Measurements from ENCODE around the gene ZNF598.

DNA sequence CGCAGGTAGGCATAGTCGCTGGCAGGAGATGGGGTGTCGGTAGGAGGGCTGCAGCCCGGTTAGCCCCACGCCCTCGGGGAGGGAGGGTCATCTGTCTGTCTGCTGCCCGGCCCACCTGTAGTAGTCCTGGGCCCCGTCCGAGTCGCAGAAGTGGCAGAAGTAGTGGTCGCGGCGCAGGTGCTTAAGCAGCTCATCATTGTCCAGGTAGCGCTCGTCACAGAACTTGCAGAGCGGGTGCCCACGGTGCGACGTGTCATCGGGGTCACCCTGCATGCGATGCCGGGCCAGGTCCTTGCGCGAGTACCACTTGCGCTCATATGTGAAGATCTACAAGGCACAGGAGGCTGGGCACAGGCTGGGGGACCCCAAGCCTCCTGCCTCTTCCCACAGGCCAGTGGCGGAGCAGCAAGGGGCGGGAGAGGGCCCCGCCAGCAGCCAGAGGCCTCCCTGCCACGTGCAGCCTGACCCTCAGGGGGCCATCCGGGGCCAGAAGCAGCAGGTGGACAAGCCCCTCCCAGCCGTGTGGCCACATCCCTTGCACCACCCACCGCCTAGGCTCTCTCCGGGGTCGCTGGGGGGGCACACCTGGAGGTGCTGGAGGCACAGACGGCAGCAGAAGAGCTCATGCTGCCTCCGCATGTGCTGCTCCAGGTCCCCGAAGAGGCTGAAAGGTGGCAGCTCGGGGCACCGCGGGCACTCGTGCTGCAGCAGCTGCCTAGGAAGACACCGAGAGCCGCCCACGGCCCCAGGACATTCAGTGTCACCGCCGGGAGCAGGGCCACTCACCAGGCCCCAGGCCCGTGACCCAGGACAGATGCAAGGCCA is 7.0 kb downstream of the ZNF598 start:
- TF ChIP-seq SP1 (IDR thresholded peaks at IDR 0.05) (no peak), SUZ12 (IDR thresholded peaks at IDR 0.05) (no peak), L3MBTL2 (conservative IDR thresholded peaks at IDR 0.05) (no peak), BHLHE40 (IDR thresholded peaks at IDR 0.05; ENCODE audit: borderline replicate concordance) (no peak), FOXM1 (IDR thresholded peaks at IDR 0.05; ENCODE audit: borderline replicate concordance) (no peak), ARNT (IDR thresholded peaks at IDR 0.05) (no peak), HDGF (IDR thresholded peaks at IDR 0.05; ENCODE audit: borderline replicate concordance) (no peak), CTBP1 (IDR thresholded peaks at IDR 0.05; ENCODE audit: borderline replicate concordance) (no peak), PKNOX1 (IDR thresholded peaks at IDR 0.05) (no peak), FOXK2 (IDR thresholded peaks at IDR 0.05) (no peak), ELF4 (IDR thresholded peaks at IDR 0.05) (no peak), TARDBP (IDR thresholded peaks at IDR 0.05) (no peak), ZNF384 (IDR thresholded peaks at IDR 0.05) (no peak)
